Mucosa of rectum (tissue), 2 donors: ENCODE data around the gene OR2V2.

ENCODE experiments used
- H3K27ac ChIP-seq, 2 donors: one replicate each; pipeline ENCODE4 v1.7.0; 2013; ENCODE audit warnings: inconsistent platforms in 2 of 2, low read depth in 2 of 2, low read length in 2 of 2
- H3K27me3 ChIP-seq, 2 donors: one replicate each; pipeline ENCODE4 v1.7.0; 2013; ENCODE audit warnings: low read length in 2 of 2; ENCODE audit not compliant: control insufficient read depth in 2 of 2, insufficient read depth in 2 of 2
- H3K36me3 ChIP-seq, 2 donors: one replicate each; pipeline ENCODE4 v1.7.0; 2013; ENCODE audit warnings: low read length in 2 of 2; ENCODE audit not compliant: control insufficient read depth in 2 of 2, insufficient read depth in 2 of 2
- H3K4me1 ChIP-seq, 2 donors: one replicate each; pipeline ENCODE4 v1.7.0; 2013; ENCODE audit warnings: low read length in 2 of 2, mild to moderate bottlenecking in 1 of 2; ENCODE audit not compliant: control insufficient read depth in 2 of 2, insufficient read depth in 2 of 2
- H3K4me3 ChIP-seq, 2 donors: one replicate each; pipeline ENCODE4 v1.7.0; 2013; ENCODE audit warnings: low read length in 2 of 2
- H3K9ac ChIP-seq, 2 donors: one replicate each; pipeline ENCODE4 v1.7.0; 2013; ENCODE audit warnings: low read length in 2 of 2, low read depth in 1 of 2, mild to moderate bottlenecking in 1 of 2
- H3K9me3 ChIP-seq, 2 donors: one replicate each; pipeline ENCODE4 v1.7.0; 2013; ENCODE audit warnings: low read length in 2 of 2; ENCODE audit not compliant: control insufficient read depth in 2 of 2
- donor health status: healthy.
- donor health status: Normal muscosa, but diverticular disease.

The OR2V2 gene

DNA sequence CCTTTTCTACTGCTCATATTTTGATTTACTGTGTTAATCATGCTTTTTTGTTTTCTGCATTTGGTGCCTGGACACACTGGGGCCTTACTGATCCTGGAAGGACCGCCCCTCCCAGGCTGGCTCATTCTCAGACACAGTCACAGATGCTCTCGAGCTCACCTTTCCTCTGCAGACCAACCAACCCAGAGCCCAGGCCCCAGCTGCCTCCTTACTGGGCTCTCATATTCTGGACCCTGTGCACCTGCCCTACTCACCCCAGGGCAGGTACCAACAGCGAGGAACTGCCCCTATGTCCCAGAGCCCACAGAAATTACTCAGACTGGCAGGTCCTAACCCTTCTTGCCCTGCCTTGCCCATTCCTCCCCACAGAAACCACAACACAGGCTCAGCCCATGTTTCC is 6.6 kb upstream of the OR2V2 start:
- H3K27ac ChIP-seq, result no peak overlapping the region
- no peak overlapping the region for H3K9ac ChIP-seq
- H3K9me3 ChIP-seq, result no peaks in the 10 kb centered on the region
- no peaks in the 10 kb centered on the region for H3K27me3 ChIP-seq
- no peak overlapping the region for H3K4me3 ChIP-seq
- H3K36me3 ChIP-seq, result no peaks in the 10 kb centered on the region
- no peaks in the 10 kb centered on the region for H3K4me1 ChIP-seq

DNA sequence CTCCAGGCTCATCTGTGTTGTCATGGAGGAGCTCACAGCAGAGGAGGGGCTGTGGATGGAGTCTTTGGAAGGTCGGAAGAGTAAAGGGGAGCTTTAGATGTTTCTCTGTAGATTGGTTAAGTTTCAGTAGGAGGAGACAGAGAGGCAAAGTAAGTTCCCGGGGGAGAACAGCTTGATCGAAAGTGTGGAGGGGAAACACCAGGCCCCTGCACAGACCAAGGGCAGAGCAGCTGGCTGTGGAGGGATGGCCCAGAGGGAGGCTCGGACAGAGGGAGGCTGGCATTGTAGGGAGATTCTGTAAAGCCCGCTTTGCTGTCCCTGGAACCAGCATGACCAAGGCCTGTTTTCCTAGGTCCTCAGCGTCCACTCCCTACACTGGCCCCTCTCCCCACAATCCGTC is 5.3 kb upstream of the OR2V2 start:
- no peaks in the 10 kb centered on the region for H3K4me1 ChIP-seq
- no peak overlapping the region for H3K9ac ChIP-seq
- H3K27me3 ChIP-seq, result no peaks in the 10 kb centered on the region
- no peaks in the 10 kb centered on the region for H3K9me3 ChIP-seq
- H3K4me3 ChIP-seq, result no peak overlapping the region
- H3K27ac ChIP-seq, result no peak overlapping the region
- H3K36me3 ChIP-seq, result no peaks in the 10 kb centered on the region

DNA sequence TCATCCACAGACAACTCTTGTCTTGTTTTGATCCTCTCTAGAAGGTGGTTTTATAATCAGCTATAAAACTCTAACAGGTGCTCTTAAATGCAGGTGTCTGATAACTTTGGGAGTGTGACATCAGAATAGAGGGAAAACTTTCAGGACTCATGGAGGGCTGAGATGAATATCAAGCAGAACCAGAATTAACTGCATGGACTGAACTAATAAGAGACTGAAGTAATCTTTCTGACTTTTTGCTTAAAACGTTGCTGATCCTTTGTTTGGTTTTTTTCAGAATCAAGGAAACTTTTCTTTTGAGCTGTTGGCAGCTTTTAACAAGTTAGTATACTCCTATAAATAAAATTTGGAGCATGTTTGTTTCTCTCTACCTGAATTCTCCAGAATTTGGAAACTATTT is 2.3 kb upstream of the OR2V2 start:
- Histone ChIP-seq H3K9ac (no peak overlapping the region), H3K4me3 (no peak overlapping the region), H3K27me3 (peaks cover 0 to 8% of the 10 kb centered on the region in 2 donors), H3K9me3 (no peaks in the 10 kb centered on the region), H3K4me1 (no peaks in the 10 kb centered on the region), H3K27ac (no peak overlapping the region), H3K36me3 (no peaks in the 10 kb centered on the region)

DNA sequence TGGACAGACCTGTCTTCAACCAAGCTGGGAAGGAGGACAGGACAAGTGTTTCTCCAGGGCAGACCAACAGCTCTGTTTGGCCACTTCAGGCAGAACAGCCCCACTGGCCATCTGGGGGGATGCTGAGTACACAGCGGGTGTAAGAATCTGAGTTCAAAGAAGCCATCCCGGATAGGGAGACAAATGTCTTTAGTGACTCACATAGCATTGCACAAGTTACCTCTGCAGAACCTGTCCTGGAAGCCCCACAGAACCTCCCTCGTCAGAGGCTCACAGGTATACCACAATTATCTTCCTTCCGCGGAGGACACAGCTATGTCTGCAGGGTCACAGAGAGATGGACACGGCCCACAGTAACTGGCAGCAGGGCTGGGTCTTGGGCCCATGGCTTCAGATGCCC is 2.0 kb downstream of the OR2V2 start:
- no peaks in the 10 kb centered on the region for H3K9me3 ChIP-seq
- no peak overlapping the region for H3K4me3 ChIP-seq
- peaks cover 0 to 12% of the 10 kb centered on the region in 2 donors for H3K27me3 ChIP-seq
- no peak overlapping the region for H3K9ac ChIP-seq
- H3K4me1 ChIP-seq, result no peaks in the 10 kb centered on the region
- H3K36me3 ChIP-seq, result no peaks in the 10 kb centered on the region
- H3K27ac ChIP-seq, result no peak overlapping the region

DNA sequence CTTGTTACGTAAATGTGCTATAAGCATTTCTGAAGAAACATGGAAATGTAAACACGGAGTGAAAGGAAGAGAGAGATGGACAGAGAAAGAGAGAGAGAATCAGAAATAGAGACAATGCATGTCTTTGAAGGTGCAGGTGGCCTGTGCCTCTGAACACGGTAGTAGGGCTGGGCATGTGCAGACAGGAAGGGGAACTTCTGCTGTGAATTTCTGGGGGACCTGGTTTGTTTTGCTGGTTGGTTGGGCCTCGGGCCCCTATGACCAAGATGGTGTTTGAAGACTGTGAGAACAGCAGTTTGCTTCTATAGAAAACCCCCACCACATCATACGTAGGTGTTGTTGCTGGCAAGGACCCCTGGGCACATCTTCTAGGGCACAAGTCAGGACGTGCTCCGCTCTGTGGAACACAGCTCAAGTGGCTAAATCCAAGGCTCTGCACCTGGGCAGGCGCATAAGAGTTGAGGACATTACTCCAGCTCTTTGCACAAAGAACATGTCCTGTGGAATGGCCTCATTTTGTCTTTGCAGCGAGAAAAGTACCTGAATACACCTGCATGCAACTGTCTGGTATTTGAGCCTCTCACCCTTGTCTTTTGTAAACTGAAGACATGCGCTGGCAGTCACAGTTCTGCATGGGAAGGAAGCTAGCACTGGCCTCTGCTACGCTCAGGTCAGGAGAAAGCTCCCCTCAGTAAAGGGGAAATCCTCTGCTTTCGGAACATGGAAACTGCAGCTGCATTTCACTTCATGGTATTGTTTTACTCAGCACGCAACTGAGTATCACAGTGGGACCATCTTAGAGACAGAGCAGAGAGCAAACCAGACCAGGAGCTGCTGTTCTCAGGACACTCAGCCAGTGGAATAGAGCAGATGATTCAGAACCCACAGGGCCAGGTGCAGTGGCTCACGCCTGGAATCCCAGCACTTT is 2.7 kb downstream of the OR2V2 start:
- H3K4me3 ChIP-seq, result no peak overlapping the region
- H3K9ac ChIP-seq, result no peak overlapping the region
- no peaks in the 10 kb centered on the region for H3K9me3 ChIP-seq
- peaks cover 0 to 12% of the 10 kb centered on the region in 2 donors for H3K27me3 ChIP-seq
- no peaks in the 10 kb centered on the region for H3K4me1 ChIP-seq
- no peak overlapping the region for H3K27ac ChIP-seq
- no peaks in the 10 kb centered on the region for H3K36me3 ChIP-seq

DNA sequence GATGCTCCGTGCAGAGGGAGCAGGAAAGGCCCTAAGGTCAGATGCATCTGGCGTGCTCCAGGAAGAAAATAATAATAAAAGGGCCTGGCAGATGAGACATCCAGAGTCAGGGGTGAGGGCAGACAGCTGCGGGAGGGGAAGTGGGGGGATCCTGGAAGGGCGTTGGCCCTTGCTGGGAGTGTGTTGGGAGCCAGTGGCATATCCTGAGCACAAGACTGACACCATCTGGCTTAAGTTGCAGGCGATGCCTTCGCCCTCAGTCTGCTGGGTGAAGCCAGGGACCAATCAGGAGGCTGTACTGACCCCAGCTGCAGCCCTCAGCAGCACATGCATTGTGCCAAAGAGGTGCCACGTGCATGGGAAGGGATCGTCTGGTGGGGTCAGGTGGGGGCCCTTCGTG is 3.8 kb downstream of the OR2V2 start:
- H3K4me1 ChIP-seq, result no peaks in the 10 kb centered on the region
- no peaks in the 10 kb centered on the region for H3K9me3 ChIP-seq
- H3K4me3 ChIP-seq, result no peak overlapping the region
- no peak overlapping the region for H3K27ac ChIP-seq
- no peaks in the 10 kb centered on the region for H3K36me3 ChIP-seq
- H3K27me3 ChIP-seq, result peaks cover 0 to 12% of the 10 kb centered on the region in 2 donors
- no peak overlapping the region for H3K9ac ChIP-seq

DNA sequence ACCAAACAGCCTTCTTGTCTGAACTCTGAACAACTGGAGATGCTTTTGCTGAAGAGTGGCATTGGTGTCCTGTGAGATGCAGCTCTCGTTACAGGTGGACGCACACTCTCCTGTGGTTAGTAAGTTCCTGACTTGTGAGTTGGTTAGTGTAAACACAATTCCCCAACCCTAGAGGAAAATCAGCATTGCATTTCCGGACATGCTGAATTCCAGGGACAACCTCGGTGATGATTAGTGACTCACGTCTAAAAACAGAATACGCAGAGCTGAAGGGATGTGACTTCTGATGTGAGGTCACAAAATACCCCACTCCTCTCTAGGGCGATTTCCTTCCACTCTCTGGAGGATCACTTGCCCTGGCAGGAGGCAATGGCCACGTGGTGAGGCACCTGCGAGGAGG is 5.0 kb downstream of the OR2V2 start:
- Histone ChIP-seq H3K27ac (no peak overlapping the region), H3K27me3 (peaks cover 0 to 12% of the 10 kb centered on the region in 2 donors), H3K4me1 (no peaks in the 10 kb centered on the region), H3K9ac (no peak overlapping the region), H3K9me3 (no peaks in the 10 kb centered on the region), H3K36me3 (no peaks in the 10 kb centered on the region), H3K4me3 (no peak overlapping the region)

DNA sequence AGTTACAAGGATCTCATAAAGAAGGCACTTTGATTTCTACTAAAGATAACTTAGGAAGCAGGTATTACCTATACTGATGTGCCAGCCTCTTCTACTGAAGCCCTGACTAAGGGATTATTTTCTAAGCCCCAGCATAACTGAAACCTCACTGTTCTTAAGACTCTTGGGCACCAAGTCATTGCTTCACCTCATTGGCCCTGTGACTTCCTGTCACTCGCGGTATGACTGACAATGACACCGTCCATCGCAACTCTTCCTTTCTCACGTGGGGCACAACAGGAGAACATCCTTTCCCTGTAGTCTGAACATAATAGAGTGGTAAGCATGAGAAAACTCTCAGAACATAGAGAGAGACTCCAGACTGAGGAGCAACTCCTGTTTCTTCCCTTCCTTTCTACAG is 6.4 kb downstream of the OR2V2 start:
- Histone ChIP-seq H3K27me3 (peaks cover 0 to 9% of the 10 kb centered on the region in 2 donors), H3K36me3 (no peaks in the 10 kb centered on the region)

DNA sequence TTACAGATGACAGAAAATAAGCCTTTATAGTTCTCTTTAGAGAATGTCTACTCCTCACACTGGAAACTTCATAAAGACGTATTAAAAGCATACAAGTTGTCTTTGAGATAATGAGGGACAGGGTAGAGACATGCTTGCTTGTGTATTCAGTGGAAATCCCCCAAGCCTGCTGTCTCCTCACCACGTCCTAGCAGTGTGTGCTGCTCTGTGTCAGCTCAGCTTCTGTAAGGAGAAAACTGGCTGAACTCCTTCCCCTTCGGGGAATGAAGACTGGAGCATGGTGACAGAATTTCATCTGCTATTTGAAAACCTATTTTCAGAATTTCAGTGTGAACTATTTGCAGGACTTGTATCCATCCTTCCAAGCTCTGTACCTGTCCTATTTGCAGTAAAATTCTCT is 9.4 kb downstream of the OR2V2 start:
- no peak overlapping the region for H3K27ac ChIP-seq
- H3K9ac ChIP-seq, result no peak overlapping the region
- H3K9me3 ChIP-seq, result no peaks in the 10 kb centered on the region
- no peaks in the 10 kb centered on the region for H3K4me1 ChIP-seq
- no peak overlapping the region for H3K4me3 ChIP-seq
- peaks cover 0 to 4% of the 10 kb centered on the region in 2 donors for H3K27me3 ChIP-seq
- H3K36me3 ChIP-seq, result no peaks in the 10 kb centered on the region

More for the DNA sequence above, 6.4 kb downstream of the OR2V2 start:
- H3K9ac ChIP-seq, result no peak overlapping the region
- H3K4me1 ChIP-seq, result no peaks in the 10 kb centered on the region
- no peak overlapping the region for H3K4me3 ChIP-seq
- H3K9me3 ChIP-seq, result no peaks in the 10 kb centered on the region
- H3K27ac ChIP-seq, result no peak overlapping the region

DNA sequence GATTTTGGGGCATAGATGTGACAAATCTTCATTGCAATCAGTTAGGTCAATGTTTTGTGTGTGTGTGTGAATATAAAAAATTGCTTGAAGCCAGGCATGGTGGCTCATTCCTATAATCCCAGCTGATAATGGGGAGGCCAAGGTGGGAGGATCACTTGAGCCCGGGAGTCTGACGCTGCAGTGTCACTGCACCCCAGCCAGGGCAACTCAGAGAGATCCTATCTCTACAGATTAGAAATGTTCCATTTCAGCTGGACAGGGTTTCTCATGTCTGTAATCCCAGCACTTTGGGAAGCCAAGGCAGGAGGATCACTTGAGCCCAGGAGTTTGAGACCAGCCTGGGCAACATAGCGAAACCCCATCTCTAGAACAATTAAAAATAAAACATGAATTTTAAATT is 11.5 kb downstream of the OR2V2 start:
- Histone ChIP-seq H3K4me3 (no peak overlapping the region), H3K9me3 (no peaks in the 10 kb centered on the region), H3K4me1 (no peaks in the 10 kb centered on the region), H3K36me3 (no peaks in the 10 kb centered on the region), H3K27ac (no peak overlapping the region), H3K9ac (no peak overlapping the region), H3K27me3 (no peaks in the 10 kb centered on the region)
